Colon (tissue), 2 donors: ENCODE results near the gene PUS7.
"Not testable (repeated sequence)": the region's sequence is repeated elsewhere in the genome, so short reads cannot be mapped to it uniquely, and the experiment has no call there.

Experiments
- FAIRE-seq: peaks from 2 replicates; lab custom pipeline; 2012; peaks lifted over from hg19 to GRCh38; lab: Jason Lieb, UNC
- donor health status: control.
- donor health status: control.

The PUS7 gene

GRCh38 chr7:105521717-105522463, at the start of gene PUS7:
Gene PUS7, minus strand, starts transcription at chr7:105522271. Its CDS starts 13,759 bp downstream, at chr7:105508512.
- FAIRE-seq, result no peak

GRCh38 chr7:105567821-105568220, 45.8 kb upstream of the PUS7 start:
- FAIRE-seq, result no peak

GRCh38 chr7:105567024-105567423, 45.0 kb upstream of the PUS7 start:
- FAIRE-seq, result no peak

GRCh38 chr7:105565190-105565589, 43.1 kb upstream of the PUS7 start:
- FAIRE-seq, result no peak

GRCh38 chr7:105559926-105560325, 37.9 kb upstream of the PUS7 start:
- no peak for FAIRE-seq

GRCh38 chr7:105538339-105538738, 16.3 kb upstream of the PUS7 start:
- FAIRE-seq, result no peak

GRCh38 chr7:105532709-105533460, 10.8 kb upstream of the PUS7 start:
- no peak for FAIRE-seq

GRCh38 chr7:105531792-105532671, 10.0 kb upstream of the PUS7 start, which contains the start of gene RINT1:
Gene RINT1, plus strand, starts transcription at chr7:105532201. Its CDS starts 115 bp downstream, at chr7:105532316.
- FAIRE-seq, result no peak

GRCh38 chr7:105530546-105530945, 8.5 kb upstream of the PUS7 start:
- no peak for FAIRE-seq

GRCh38 chr7:105530126-105530525, 8.1 kb upstream of the PUS7 start:
- FAIRE-seq, result no peak

- FAIRE-seq, result not testable (repeated sequence)
Measured at GRCh38 chr7:105527737-105528136, 5.7 kb upstream of the PUS7 start.

GRCh38 chr7:105524840-105525239, 2.8 kb upstream of the PUS7 start:
- FAIRE-seq, result no peak

GRCh38 chr7:105524423-105524822, 2.4 kb upstream of the PUS7 start:
- FAIRE-seq, result not testable (repeated sequence)

- no peak for FAIRE-seq
Measured at GRCh38 chr7:105521027-105521716, 899 bp downstream of the PUS7 start.

GRCh38 chr7:105520620-105521019, 1.5 kb downstream of the PUS7 start:
- FAIRE-seq, result not testable (repeated sequence)

GRCh38 chr7:105519353-105519752, 2.7 kb downstream of the PUS7 start:
- FAIRE-seq, result no peak

- FAIRE-seq, result not testable (repeated sequence)
Measured at GRCh38 chr7:105515610-105516009, 6.5 kb downstream of the PUS7 start.

- FAIRE-seq, result no peak
Measured at GRCh38 chr7:105512926-105513526, 9.0 kb downstream of the PUS7 start.

GRCh38 chr7:105512415-105512814, 9.7 kb downstream of the PUS7 start:
- no peak for FAIRE-seq

GRCh38 chr7:105502173-105502572, 19.9 kb downstream of the PUS7 start:
- FAIRE-seq, result no peak

- no peak for FAIRE-seq
Measured at GRCh38 chr7:105497016-105497415, 25.1 kb downstream of the PUS7 start.
